GM18505 (cell line): ENCODE measurements around the gene PTPRK.

Experiments
- ATAC-seq: cut with Tn5 transposase; IDR thresholded peaks from one replicate; pipeline ENCODE4 v1.9.1; 2021; ENCODE audit not compliant: unreplicated experiment
- POLR2A ChIP-seq: IDR thresholded peaks from 4 replicates; pipeline ENCODE4 v1.6.1; 2011; ENCODE audit warnings: borderline replicate concordance; ENCODE audit not compliant: insufficient read depth, insufficient read length; ENCODE audit errors: extremely low read depth

The PTPRK gene

GRCh38 chr6:128509709-128510108, 10.7 kb downstream of the PTPRK start:
- no peak for TF ChIP-seq POLR2A

DNA sequence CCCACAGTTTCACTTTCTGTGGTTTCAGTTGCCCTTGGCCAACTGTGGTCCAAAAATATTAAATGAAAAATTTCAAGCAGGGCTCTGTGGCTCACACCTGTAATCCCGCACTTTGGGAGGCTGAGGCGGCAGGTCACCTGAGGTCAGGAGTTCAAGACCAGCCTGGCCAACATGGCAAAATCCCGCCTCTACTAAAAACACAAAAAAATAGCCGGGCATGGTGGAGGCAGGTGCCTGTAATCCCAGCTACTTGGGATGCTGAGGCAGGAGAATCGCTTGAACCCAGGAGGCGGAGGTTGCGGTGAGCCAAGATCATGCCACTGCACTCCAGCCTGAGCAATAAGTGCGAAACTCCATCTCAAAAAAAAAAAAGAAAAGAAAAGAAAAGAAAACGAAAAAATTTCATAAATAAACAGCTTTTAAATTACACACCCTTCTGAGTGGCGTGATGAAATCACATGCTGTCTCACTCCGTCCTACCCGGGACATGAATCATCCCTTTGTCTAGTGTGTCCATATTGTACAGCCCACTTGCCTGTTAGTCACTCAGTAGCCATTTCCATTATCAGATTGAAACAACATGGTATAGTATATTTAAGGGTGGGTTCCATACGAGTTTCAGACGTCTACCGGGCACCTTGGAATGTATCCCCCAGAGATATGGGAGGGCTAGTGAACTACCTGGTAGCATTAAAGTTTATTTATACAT, 11.7 kb downstream of the PTPRK start:
- no peak for ATAC-seq
- no peak for TF ChIP-seq POLR2A

More at GRCh38 chr6:128509709-128510108, 10.7 kb downstream of the PTPRK start:
- no peak for ATAC-seq

DNA sequence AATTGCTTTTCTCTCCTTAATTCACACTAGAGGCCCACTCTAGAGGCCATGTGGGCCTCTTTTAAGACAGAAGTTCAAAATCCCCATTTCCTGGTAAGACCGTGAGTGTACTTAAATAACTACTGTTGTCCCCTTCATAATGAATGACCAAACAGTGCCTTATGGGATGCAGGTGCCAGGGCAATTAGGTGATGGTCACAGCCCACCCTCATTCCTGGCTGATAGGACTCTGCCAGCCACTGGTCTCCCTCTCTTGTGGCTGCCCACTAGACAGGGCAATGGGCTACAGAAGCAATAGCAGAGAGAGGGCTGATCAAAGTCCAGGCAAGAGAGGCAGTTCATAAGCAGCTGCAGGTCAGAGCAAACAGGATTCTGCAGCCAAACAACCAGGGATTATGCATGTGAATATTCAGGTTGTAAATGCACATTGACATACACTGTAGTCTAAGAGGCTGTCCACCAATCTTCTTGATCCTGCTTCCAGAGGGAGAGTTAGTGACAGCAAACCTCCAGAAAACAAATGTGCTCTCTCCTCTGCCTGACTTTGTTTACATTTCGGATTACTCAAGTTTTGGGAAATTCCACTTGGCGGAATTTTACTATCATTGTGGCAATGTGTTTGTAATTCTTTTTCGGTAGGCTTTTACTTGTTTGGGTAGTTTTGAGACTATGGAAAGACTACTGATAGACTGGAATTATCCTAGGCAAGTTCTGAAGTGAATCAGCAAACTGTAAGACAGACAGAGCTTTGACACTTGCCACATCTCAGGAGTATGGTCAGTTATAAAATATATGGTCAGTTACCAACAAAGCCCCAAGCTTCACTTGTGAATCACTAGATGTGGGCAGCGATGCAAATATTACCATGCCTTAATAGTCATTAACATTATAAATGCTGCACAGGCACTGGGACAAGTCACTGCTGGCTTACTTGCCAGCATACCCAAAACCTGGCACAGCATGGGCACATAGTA, 12.8 kb downstream of the PTPRK start:
- no peak for TF ChIP-seq POLR2A
- no peak for ATAC-seq

GRCh38 chr6:128505603-128506002, 14.8 kb downstream of the PTPRK start:
- no peak for ATAC-seq
- no peak for TF ChIP-seq POLR2A

DNA sequence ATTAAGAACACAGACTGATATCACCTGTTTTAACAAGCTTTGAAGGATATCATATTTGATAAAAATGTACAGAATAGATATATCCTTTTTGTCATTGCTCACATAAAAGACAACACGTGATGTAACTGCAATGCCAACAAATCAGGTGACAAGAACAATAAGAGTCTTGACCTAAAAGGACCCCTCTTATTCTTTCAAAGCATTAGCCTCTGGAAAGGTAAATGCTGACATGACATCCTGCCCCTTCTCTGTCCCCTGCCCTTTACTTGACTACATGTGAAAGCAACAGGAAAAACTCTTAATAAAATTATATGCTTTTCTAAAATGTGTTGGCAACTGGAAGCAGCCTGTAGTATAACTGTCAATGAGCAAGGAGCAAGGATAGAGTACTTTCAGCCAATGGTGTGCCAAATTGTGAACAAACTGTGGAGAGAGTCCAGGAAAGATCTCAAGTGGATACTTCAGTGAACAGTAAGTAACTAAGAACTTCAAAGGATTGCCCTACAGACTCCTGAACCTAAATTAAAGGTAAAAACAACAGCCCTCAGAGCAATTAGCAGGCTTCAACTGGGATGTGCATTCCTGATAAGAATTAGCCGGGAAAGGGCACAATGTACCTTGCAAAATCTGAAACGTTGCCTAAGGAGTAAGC, 16.3 kb downstream of the PTPRK start:
- no peak for TF ChIP-seq POLR2A
- ATAC-seq: no peak

- TF ChIP-seq POLR2A: no peak
These were observed 19.4 kb downstream of the PTPRK start for GRCh38 chr6:128500749-128501600.

GRCh38 chr6:128500014-128500413, 20.4 kb downstream of the PTPRK start:
- ATAC-seq: no peak
- no peak for TF ChIP-seq POLR2A

More at GRCh38 chr6:128500749-128501600, 19.4 kb downstream of the PTPRK start:
- ATAC-seq: no peak

GRCh38 chr6:128499079-128499731, 21.2 kb downstream of the PTPRK start:
- TF ChIP-seq POLR2A: no peak
- ATAC-seq: no peak

DNA sequence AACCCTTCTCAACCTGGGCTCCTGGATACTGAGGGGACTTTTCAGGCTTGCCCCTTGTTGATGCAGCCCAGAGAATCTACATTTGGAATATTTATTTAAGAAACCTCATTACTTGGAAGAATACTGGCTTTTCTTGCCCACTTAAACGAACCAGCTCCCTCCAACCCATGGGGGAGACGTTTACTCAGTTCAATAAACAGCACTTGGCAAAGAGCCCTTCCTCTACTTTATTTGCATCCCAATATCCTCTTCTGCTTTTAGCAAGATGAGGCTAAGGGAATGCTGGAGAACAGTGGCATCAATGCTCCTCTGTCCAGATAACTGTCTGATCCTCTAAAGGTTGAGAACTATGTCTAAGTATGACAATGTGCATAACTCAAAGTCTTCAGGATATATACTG, 22.2 kb downstream of the PTPRK start:
- no peak for TF ChIP-seq POLR2A
- no peak for ATAC-seq

DNA sequence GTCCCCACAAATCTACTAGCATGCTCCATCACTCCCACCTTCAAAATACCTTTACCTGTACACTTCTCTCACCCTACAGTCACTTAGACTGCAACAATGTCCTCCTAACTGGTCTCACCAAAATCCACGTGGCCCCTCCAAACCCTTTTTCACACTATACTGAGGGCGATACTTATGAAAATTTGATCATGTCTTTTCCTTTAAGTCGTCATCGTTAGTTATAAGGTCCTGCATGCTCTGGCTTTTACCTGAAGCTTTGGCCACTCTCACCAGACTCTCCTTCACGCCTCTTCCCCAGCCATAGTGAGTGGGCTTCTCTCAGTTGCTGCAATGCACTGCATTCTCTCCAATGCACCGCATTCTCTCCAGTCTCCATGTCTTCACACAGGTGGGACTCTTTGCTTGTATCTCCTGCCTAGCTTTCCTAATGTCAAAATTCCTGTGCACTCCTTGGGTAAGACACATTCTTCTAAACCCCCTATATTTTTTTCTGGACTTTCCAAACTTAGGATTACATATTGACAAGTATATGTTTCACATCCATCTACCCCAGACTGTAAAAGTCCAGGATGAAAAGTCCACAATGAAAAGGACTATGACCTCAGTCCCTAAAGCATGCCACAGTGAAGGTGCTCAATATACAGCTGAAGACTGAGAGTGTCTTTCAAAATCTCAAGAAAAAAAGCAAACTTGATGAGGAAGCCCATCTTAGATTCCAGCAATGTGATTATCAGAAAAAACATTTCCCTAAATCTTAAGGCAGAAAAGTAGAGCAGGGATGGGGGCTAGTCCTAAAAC, 24.7 kb downstream of the PTPRK start:
- ATAC-seq: no peak
- TF ChIP-seq POLR2A: no peak

DNA sequence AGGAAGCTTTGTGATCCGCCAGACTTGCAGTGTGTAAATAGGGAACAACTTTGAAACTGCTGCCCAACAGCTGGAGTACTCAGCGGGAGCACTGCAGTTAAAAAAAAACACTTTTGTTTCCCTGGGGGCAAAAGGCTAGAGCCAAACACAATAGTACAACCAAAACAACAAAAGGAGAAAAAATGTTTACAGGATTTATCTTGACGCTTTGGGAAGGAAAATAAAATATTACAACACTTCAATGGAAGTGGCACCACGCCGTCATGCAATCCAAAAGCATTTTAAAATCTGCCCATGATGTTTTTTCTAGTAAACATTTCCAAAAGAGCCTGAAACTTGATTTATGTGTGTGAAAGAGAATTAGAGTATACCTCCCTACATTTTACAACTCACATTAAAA, 26.0 kb downstream of the PTPRK start:
- TF ChIP-seq POLR2A: no peak
- ATAC-seq: no peak
